ENCODE results near the gene UBE2E3.

UBE2E3 gene

GRCh38 chr2:180952731-180953336, 27.6 kb upstream of the UBE2E3 start:
- H3K4me3 ChIP-seq (ENCODE audit: low read depth in 1 of 2, low read length in 1 of 2): no peak overlapping the region
- H3K9me3 ChIP-seq: no peaks in the 10 kb centered on the region
- H3K36me3 ChIP-seq: no peaks in the 10 kb centered on the region
- no peak for TF ChIP-seq CTCF (IDR thresholded peaks at IDR 0.05)
- no peak overlapping the region for H3K27ac ChIP-seq
- H3K4me1 ChIP-seq (ENCODE audit: control insufficient read depth in 1 of 2, insufficient read depth in 1 of 2, low read depth in 1 of 2, low read length in 1 of 2): no peaks in the 10 kb centered on the region
- no peaks in the 10 kb centered on the region for H3K27me3 ChIP-seq

- H3K36me3 ChIP-seq: no peaks in the 10 kb centered on the region
These were observed 26.9 kb upstream of the UBE2E3 start for GRCh38 chr2:180953550-180953949.

GRCh38 chr2:180955101-180955500, 25.3 kb upstream of the UBE2E3 start:
- no peaks in the 10 kb centered on the region for H3K4me1 ChIP-seq (ENCODE audit: control insufficient read depth in 1 of 2, insufficient read depth in 1 of 2, low read depth in 1 of 2, low read length in 1 of 2)
- no peak overlapping the region for H3K4me3 ChIP-seq (ENCODE audit: low read depth in 1 of 2, low read length in 1 of 2)
- H3K27me3 ChIP-seq: no peaks in the 10 kb centered on the region
- no peak for TF ChIP-seq CTCF (IDR thresholded peaks at IDR 0.05)
- no peaks in the 10 kb centered on the region for H3K9me3 ChIP-seq
- H3K27ac ChIP-seq: no peak overlapping the region
- H3K36me3 ChIP-seq: no peaks in the 10 kb centered on the region

More at GRCh38 chr2:180953550-180953949, 26.9 kb upstream of the UBE2E3 start:
- no peaks in the 10 kb centered on the region for H3K9me3 ChIP-seq
- H3K27me3 ChIP-seq: no peaks in the 10 kb centered on the region
- H3K4me1 ChIP-seq (ENCODE audit: control insufficient read depth in 1 of 2, insufficient read depth in 1 of 2, low read depth in 1 of 2, low read length in 1 of 2): no peaks in the 10 kb centered on the region
- no peak overlapping the region for H3K27ac ChIP-seq
- TF ChIP-seq CTCF (IDR thresholded peaks at IDR 0.05): no peak
- no peak overlapping the region for H3K4me3 ChIP-seq (ENCODE audit: low read depth in 1 of 2, low read length in 1 of 2)

GRCh38 chr2:180959787-180960186, 20.6 kb upstream of the UBE2E3 start:
- Histone ChIP-seq H3K36me3 (no peaks in the 10 kb centered on the region), H3K4me3 (ENCODE audit: low read depth in 1 of 2, low read length in 1 of 2) (no peak overlapping the region), H3K27ac (no peak overlapping the region), H3K27me3 (no peaks in the 10 kb centered on the region), H3K4me1 (ENCODE audit: control insufficient read depth in 1 of 2, insufficient read depth in 1 of 2, low read depth in 1 of 2, low read length in 1 of 2) (no peaks in the 10 kb centered on the region), H3K9me3 (no peaks in the 10 kb centered on the region)
- TF ChIP-seq CTCF (IDR thresholded peaks at IDR 0.05): no peak

- H3K4me3 ChIP-seq (ENCODE audit: low read depth in 1 of 2, low read length in 1 of 2): no peak overlapping the region
- TF ChIP-seq CTCF (IDR thresholded peaks at IDR 0.05): no peak
- no peaks in the 10 kb centered on the region for H3K9me3 ChIP-seq
- H3K27ac ChIP-seq: no peak overlapping the region
- H3K4me1 ChIP-seq (ENCODE audit: control insufficient read depth in 1 of 2, insufficient read depth in 1 of 2, low read depth in 1 of 2, low read length in 1 of 2): no peaks in the 10 kb centered on the region
- no peaks in the 10 kb centered on the region for H3K36me3 ChIP-seq
- no peaks in the 10 kb centered on the region for H3K27me3 ChIP-seq
These were observed 19.4 kb upstream of the UBE2E3 start for GRCh38 chr2:180960982-180961381.
